Esophagus squamous epithelium (tissue), 5 donors: ENCODE results near the gene ZNF429. TPM values are rescaled to one million over a fixed set of nuclear protein-coding genes. Genes with fewer than 3 reads are reported as not detected.

Source experiments
- DNase-seq: peaks from one replicate; lab custom pipeline; 2025; lab: John Stamatoyannopoulos, UW
- H3K27ac ChIP-seq, 4 donors: fragments of 200-600 bp; sonication (generic); one replicate each; pipeline ENCODE4 v1.5.1; 2016 to 2019; ENCODE audit warnings: mild to moderate bottlenecking in 1 of 4
- H3K27me3 ChIP-seq, 4 donors: fragments of 200-600 bp; sonication (generic); 1 replicate in 3 of 4; 2 replicates in 1 of 4; pipeline versions ENCODE4 v1.5.1 to v1.6.0; 2017 to 2021; ENCODE audit warnings: antibody characterized with exemption in 1 of 4
- H3K36me3 ChIP-seq, 3 donors: fragments of 200-600 bp; sonication (generic); one replicate each; pipeline ENCODE4 v1.5.1; 2016 to 2019
- H3K4me1 ChIP-seq, 3 donors: fragments of 200-600 bp; sonication (generic); one replicate each; pipeline ENCODE4 v1.5.1; 2017 to 2019
- H3K4me3 ChIP-seq, 4 donors: fragments of 200-600 bp; sonication (generic); 1 replicate in 3 of 4; 2 replicates in 1 of 4; pipeline ENCODE4 v1.5.1; 2016 to 2019; ENCODE audit warnings: mild to moderate bottlenecking in 2 of 4, moderate library complexity in 1 of 4
- H3K9me3 ChIP-seq, 3 donors: fragments of 200-600 bp; sonication (generic); one replicate each; pipeline ENCODE4 v1.5.1; 2016 to 2019
- CTCF ChIP-seq, 6 experiments: fragments of 450-650 bp in 4 of 6; fragments of 200-600 bp in 2 of 6; sonication (generic) in 2 of 6; IDR thresholded peaks; one replicate each; pipeline ENCODE4 v1.5.1; 2016 to 2019; ENCODE audit warnings: antibody characterized with exemption in 6 of 6, mild to moderate bottlenecking in 4 of 6, moderate library complexity in 4 of 6
- POLR2A ChIP-seq, 4 donors: fragments of 450-650 bp; IDR thresholded peaks; one replicate each; pipeline ENCODE4 v1.6.1; 2017; ENCODE audit warnings: antibody characterized with exemption in 4 of 4, mild to moderate bottlenecking in 4 of 4, moderate library complexity in 3 of 4
- WGBS, 2 donors: methylation state at CpG; one replicate each; pipeline ENCODE4 v1.1.5; 2018; 5-methylcytosine and 5-hydroxymethylcytosine counted together
- intact Hi-C: fragments of 100-400 bp; cut with DNase I; formaldehyde crosslinking; loops from one replicate; pipeline ENCODE4 v1.15.0; 2022
- total RNA-seq, 4 donors: library from RNA; depleted of rRNA; stranded (reverse); fragments of >200 nt; gene quantifications; one replicate each; pipeline ENCODE4 v1.1.0, GENCODE V29; 2016
- donor health status: DM: yes; HTN: yes; CAD: no.

The ZNF429 gene
- total RNA-seq, 4 donors from 2014 or later = 3.1 to 13.7 (median 5.2) TPM

GRCh38 chr19:21580818-21581217, 75.4 kb downstream of the ZNF429 start:
- Histone ChIP-seq H3K36me3 (no peaks in the 10 kb centered on the region), H3K27me3 (peaks cover 0 to 14% (median 0%) of the 10 kb centered on the region in 4 donors), H3K4me3 (no peak overlapping the region), H3K4me1 (peaks cover 0 to under 1% (median 0%) of the 10 kb centered on the region in 3 donors), H3K9me3 (peaks cover 0 to 83% (median 0%) of the 10 kb centered on the region in 3 donors), H3K27ac (no peak overlapping the region)
- DNase-seq = no peak
- TF ChIP-seq CTCF (IDR thresholded peaks at IDR 0.05) (no peak), POLR2A (IDR thresholded peaks at IDR 0.05) (no peak)
- 77 to 86% methylated on average over 1 of the region's 1 CpG for WGBS, 2 donors
- intact Hi-C loops = no loop called here

DNA sequence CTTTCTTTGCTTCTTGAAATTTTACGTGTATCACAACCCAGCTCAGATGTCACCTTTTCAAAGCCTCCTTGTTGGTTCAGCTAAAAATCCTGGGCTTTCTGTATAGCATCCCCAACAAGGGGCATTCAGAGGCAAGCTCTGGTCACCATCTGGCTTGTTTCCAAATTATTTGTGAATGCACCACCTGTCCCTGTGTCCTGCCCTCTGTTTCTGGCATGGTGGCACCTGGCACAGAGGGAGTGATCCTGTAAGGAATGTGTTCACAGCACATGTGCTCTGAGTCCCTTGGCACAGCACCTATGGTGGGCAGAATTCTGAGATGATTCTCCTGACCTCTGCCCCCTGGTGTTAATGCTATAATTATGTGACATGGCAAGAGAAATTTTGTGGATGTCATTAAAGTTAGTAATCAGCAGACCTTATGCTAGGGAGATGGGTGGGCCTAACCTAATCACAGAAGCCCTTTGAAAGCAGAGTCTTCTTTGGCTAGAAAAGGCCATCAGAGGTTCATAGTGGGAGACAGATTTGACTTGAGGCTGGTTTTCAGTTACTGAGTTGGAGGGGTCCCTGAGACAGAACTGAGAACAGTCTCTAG, 76.3 kb downstream of the ZNF429 start:
- DNase-seq = no peak
- no peak overlapping the region for H3K4me3 ChIP-seq
- H3K27ac ChIP-seq = no peak overlapping the region
- WGBS, 2 donors = 75 to 86% methylated on average over 1 of the region's 1 CpG
- peaks cover under 1 to 9% (median 7%) of the 10 kb centered on the region in 3 donors for H3K4me1 ChIP-seq
- TF ChIP-seq POLR2A (IDR thresholded peaks at IDR 0.05) = no peak
- TF ChIP-seq CTCF (IDR thresholded peaks at IDR 0.05) = no peak
- H3K27me3 ChIP-seq = peaks cover 0 to 24% (median 0%) of the 10 kb centered on the region in 4 donors
- no peaks in the 10 kb centered on the region for H3K36me3 ChIP-seq
- peaks cover 0 to 77% (median 0%) of the 10 kb centered on the region in 3 donors for H3K9me3 ChIP-seq
- intact Hi-C loops = no loop called here

GRCh38 chr19:21584537-21584936, 79.1 kb downstream of the ZNF429 start:
- intact Hi-C loops = no loop called here
- Histone ChIP-seq H3K4me1 (peaks cover 4 to 18% (median 13%) of the 10 kb centered on the region in 3 donors), H3K27ac (no peak overlapping the region), H3K27me3 (peaks cover 0 to 35% (median 0%) of the 10 kb centered on the region in 4 donors), H3K36me3 (no peaks in the 10 kb centered on the region), H3K4me3 (no peak overlapping the region), H3K9me3 (peaks cover 0 to 52% (median 0%) of the 10 kb centered on the region in 3 donors)
- no peak for DNase-seq
- 76 to 83% methylated on average over 5 of the region's 5 CpGs for WGBS, 2 donors
- TF ChIP-seq POLR2A (IDR thresholded peaks at IDR 0.05) = no peak
- no peak for TF ChIP-seq CTCF (IDR thresholded peaks at IDR 0.05)

GRCh38 chr19:21585281-21585890, 80.0 kb downstream of the ZNF429 start:
- no peak for DNase-seq
- Histone ChIP-seq H3K36me3 (no peaks in the 10 kb centered on the region), H3K4me3 (peak overlapping the region in 1 of 4 donors; percentile 68), H3K4me1 (peaks cover 4 to 18% (median 13%) of the 10 kb centered on the region in 3 donors), H3K9me3 (peaks cover 0 to 47% (median 0%) of the 10 kb centered on the region in 3 donors), H3K27me3 (peaks cover 0 to 35% (median 0%) of the 10 kb centered on the region in 4 donors), H3K27ac (peak overlapping the region in 1 of 4 donors; percentile 57)
- intact Hi-C loops = no loop called here
- WGBS, 2 donors = 73 to 82% methylated on average over 12 of the region's 12 CpGs
- TF ChIP-seq CTCF (IDR thresholded peaks at IDR 0.05) (no peak), POLR2A (IDR thresholded peaks at IDR 0.05) (no peak)
